Measurements from ENCODE around the gene PHGDH.

The PHGDH gene

GRCh38 chr1:119712342-119713038 lies 756 bp downstream of the PHGDH start:
- H2AK5ac ChIP-seq (ENCODE audit: low read length): no peak overlapping the region
- H3K18ac ChIP-seq (ENCODE audit: low read length): peak overlapping the region; percentile 93
- H3K4me3 ChIP-seq (ENCODE audit: low read length): peak overlapping the region; percentile 78
- H3K9ac ChIP-seq (ENCODE audit: low read length): peak overlapping the region; percentile 80
- H3K27ac ChIP-seq (ENCODE audit: low read depth, low read length): peak overlapping the region; percentile 85
- H3K23ac ChIP-seq (ENCODE audit: low read length): peak overlapping the region; percentile 59
- peak overlapping the region; percentile 98 for H3K56ac ChIP-seq (ENCODE audit: low read length)
- no CpG with 5 or more reads among the region's 51 CpGs for WGBS (ENCODE audit: extremely low coverage, insufficient coverage, low lambda C conversion rate)
- H3K36me3 ChIP-seq (ENCODE audit: control insufficient read depth, insufficient read depth, low read length): peaks cover 1% of the 10 kb centered on the region
- peak overlapping the region; percentile 62 for H2BK5ac ChIP-seq (ENCODE audit: low read length)
- no peak overlapping the region for H4K5ac ChIP-seq (ENCODE audit: low read length)
- DNase-seq: peak; percentile 98
- H3K4ac ChIP-seq (ENCODE audit: low read depth, low read length): peak overlapping the region; percentile 97
- H2BK120ac ChIP-seq (ENCODE audit: low read depth, low read length): peak overlapping the region; percentile 11
- no peak overlapping the region for H2BK15ac ChIP-seq (replicated peaks; ENCODE audit: low read depth)
- H4K8ac ChIP-seq (ENCODE audit: low read depth, low read length): no peak overlapping the region
- peak overlapping the region; percentile 87 for H3K4me2 ChIP-seq (ENCODE audit: low read length)
- H3K27me3 ChIP-seq (ENCODE audit: insufficient read depth, low read length, poor library complexity): no peaks in the 10 kb centered on the region
- peaks cover 11% of the 10 kb centered on the region for H3K79me1 ChIP-seq (ENCODE audit: low read length)
- H3K79me2 ChIP-seq (ENCODE audit: control insufficient read depth, insufficient read depth, low read length): peaks cover 45% of the 10 kb centered on the region
- H3K4me1 ChIP-seq (ENCODE audit: control insufficient read depth, low read depth, low read length): peaks cover 22% of the 10 kb centered on the region

GRCh38 chr1:119713039-119713748 lies 1.5 kb downstream of the PHGDH start:
- peak overlapping the region; percentile 87 for H3K4me2 ChIP-seq (ENCODE audit: low read length)
- peak overlapping the region; percentile 62 for H3K27ac ChIP-seq (ENCODE audit: low read depth, low read length)
- H3K4me1 ChIP-seq (ENCODE audit: control insufficient read depth, low read depth, low read length): peaks cover 26% of the 10 kb centered on the region
- peaks cover 51% of the 10 kb centered on the region for H3K79me2 ChIP-seq (ENCODE audit: control insufficient read depth, insufficient read depth, low read length)
- H3K4me3 ChIP-seq (ENCODE audit: low read length): peak overlapping the region; percentile 78
- peaks cover 1% of the 10 kb centered on the region for H3K36me3 ChIP-seq (ENCODE audit: control insufficient read depth, insufficient read depth, low read length)
- no peak overlapping the region for H4K8ac ChIP-seq (ENCODE audit: low read depth, low read length)
- H3K18ac ChIP-seq (ENCODE audit: low read length): peak overlapping the region; percentile 57
- WGBS (ENCODE audit: extremely low coverage, insufficient coverage, low lambda C conversion rate): no CpG with 5 or more reads among the region's 17 CpGs
- H3K27me3 ChIP-seq (ENCODE audit: insufficient read depth, low read length, poor library complexity): no peaks in the 10 kb centered on the region
- no peak overlapping the region for H2BK15ac ChIP-seq (replicated peaks; ENCODE audit: low read depth)
- H2BK120ac ChIP-seq (ENCODE audit: low read depth, low read length): peak overlapping the region; percentile 11
- peak; percentile 67 for DNase-seq
- H3K4ac ChIP-seq (ENCODE audit: low read depth, low read length): peak overlapping the region; percentile 97
- peak overlapping the region; percentile 59 for H3K23ac ChIP-seq (ENCODE audit: low read length)
- peak overlapping the region; percentile 10 for H4K5ac ChIP-seq (ENCODE audit: low read length)
- H2BK5ac ChIP-seq (ENCODE audit: low read length): peak overlapping the region; percentile 62
- peak overlapping the region; percentile 83 for H2AK5ac ChIP-seq (ENCODE audit: low read length)
- H3K79me1 ChIP-seq (ENCODE audit: low read length): peaks cover 11% of the 10 kb centered on the region
- H3K9ac ChIP-seq (ENCODE audit: low read length): peak overlapping the region; percentile 80
- H3K56ac ChIP-seq (ENCODE audit: low read length): peak overlapping the region; percentile 98

DNA sequence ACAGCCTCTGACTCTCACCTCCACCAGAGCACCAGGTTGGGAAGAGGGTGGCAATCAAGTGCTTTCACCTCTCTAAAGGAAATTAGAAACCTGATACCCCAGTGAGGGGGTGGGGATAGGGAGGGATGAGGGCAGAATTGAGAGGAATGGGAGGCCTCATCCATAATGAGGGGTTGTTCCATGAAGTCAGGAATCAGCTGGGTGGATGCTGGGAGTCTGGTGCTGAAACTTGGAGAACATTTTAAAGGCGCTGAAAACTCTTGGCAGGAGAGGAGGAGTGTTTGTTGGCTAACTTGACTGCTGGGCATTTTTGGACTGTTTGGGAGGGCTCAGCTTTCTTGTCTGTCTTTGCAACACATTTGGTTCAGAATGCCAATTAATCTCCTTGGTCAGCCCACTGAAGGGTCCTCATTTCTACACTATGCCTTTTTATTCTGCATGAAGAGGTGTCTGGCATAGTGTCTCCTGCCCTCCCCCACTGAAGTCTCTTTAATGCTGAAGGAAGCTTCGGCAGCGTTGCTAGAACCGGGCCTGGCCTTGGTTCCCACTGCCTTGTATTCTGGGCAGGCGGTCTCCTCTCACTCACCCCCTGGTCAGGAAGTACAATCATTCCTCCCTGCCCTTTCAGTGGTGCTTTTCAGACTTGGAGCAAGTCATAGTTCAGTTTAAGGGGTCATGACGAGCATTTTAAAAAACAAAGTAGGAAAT lies 2.2 kb downstream of the PHGDH start:
- Histone ChIP-seq H3K4me2 (ENCODE audit: low read length) (peak overlapping the region; percentile 87), H4K5ac (ENCODE audit: low read length) (no peak overlapping the region), H3K56ac (ENCODE audit: low read length) (peak overlapping the region; percentile 98), H4K8ac (ENCODE audit: low read depth, low read length) (no peak overlapping the region), H2BK120ac (ENCODE audit: low read depth, low read length) (no peak overlapping the region), H3K27ac (ENCODE audit: low read depth, low read length) (peak overlapping the region; percentile 62), H3K4me3 (ENCODE audit: low read length) (peak overlapping the region; percentile 78), H2BK15ac (replicated peaks; ENCODE audit: low read depth) (no peak overlapping the region), H3K18ac (ENCODE audit: low read length) (peak overlapping the region; percentile 57), H3K36me3 (ENCODE audit: control insufficient read depth, insufficient read depth, low read length) (peaks cover 1% of the 10 kb centered on the region), H3K4ac (ENCODE audit: low read depth, low read length) (no peak overlapping the region), H2AK5ac (ENCODE audit: low read length) (no peak overlapping the region), H3K27me3 (ENCODE audit: insufficient read depth, low read length, poor library complexity) (no peaks in the 10 kb centered on the region), H3K4me1 (ENCODE audit: control insufficient read depth, low read depth, low read length) (peaks cover 28% of the 10 kb centered on the region), H3K79me2 (ENCODE audit: control insufficient read depth, insufficient read depth, low read length) (peaks cover 58% of the 10 kb centered on the region), H3K23ac (ENCODE audit: low read length) (no peak overlapping the region), H3K9ac (ENCODE audit: low read length) (peak overlapping the region; percentile 80), H3K79me1 (ENCODE audit: low read length) (peaks cover 14% of the 10 kb centered on the region), H2BK5ac (ENCODE audit: low read length) (no peak overlapping the region)
- peak; percentile 88 for DNase-seq
- no CpG with 5 or more reads among the region's 6 CpGs for WGBS (ENCODE audit: extremely low coverage, insufficient coverage, low lambda C conversion rate)

DNA sequence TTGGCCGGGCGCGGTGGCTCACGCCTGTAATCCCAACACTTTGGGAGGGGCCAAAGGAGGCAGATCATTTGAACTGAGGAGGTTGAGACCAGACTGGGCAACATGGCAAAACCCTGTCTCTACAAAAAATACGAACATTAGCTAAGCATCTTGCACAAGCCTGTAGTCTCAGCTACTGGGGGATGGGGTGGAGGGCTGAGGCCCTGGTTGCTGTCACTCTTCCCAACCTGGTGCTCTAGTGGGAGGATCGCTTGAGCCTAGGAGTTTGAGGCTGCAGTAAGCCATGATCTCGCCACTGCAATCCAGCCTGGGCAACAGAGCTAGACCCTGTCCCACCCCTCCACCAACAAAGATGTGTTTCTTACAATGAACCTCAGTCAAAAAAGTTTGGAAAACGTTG lies 2.8 kb downstream of the PHGDH start:
- Histone ChIP-seq H2BK15ac (replicated peaks; ENCODE audit: low read depth) (no peak overlapping the region), H4K8ac (ENCODE audit: low read depth, low read length) (no peak overlapping the region), H3K4ac (ENCODE audit: low read depth, low read length) (no peak overlapping the region), H3K9ac (ENCODE audit: low read length) (peak overlapping the region; percentile 80), H3K4me3 (ENCODE audit: low read length) (no peak overlapping the region), H3K23ac (ENCODE audit: low read length) (no peak overlapping the region), H3K4me2 (ENCODE audit: low read length) (peak overlapping the region; percentile 87), H3K4me1 (ENCODE audit: control insufficient read depth, low read depth, low read length) (peaks cover 28% of the 10 kb centered on the region), H3K79me1 (ENCODE audit: low read length) (peaks cover 14% of the 10 kb centered on the region), H3K27me3 (ENCODE audit: insufficient read depth, low read length, poor library complexity) (no peaks in the 10 kb centered on the region), H3K18ac (ENCODE audit: low read length) (no peak overlapping the region), H3K79me2 (ENCODE audit: control insufficient read depth, insufficient read depth, low read length) (peaks cover 65% of the 10 kb centered on the region), H3K36me3 (ENCODE audit: control insufficient read depth, insufficient read depth, low read length) (peaks cover 1% of the 10 kb centered on the region), H2BK5ac (ENCODE audit: low read length) (no peak overlapping the region), H2AK5ac (ENCODE audit: low read length) (no peak overlapping the region), H4K5ac (ENCODE audit: low read length) (no peak overlapping the region), H3K27ac (ENCODE audit: low read depth, low read length) (no peak overlapping the region), H3K56ac (ENCODE audit: low read length) (peak overlapping the region; percentile 34), H2BK120ac (ENCODE audit: low read depth, low read length) (no peak overlapping the region)
- DNase-seq: peak; percentile 51
- WGBS (ENCODE audit: extremely low coverage, insufficient coverage, low lambda C conversion rate): no CpG with 5 or more reads among the region's 8 CpGs

GRCh38 chr1:119715542-119715941 lies 3.8 kb downstream of the PHGDH start:
- H3K4me2 ChIP-seq (ENCODE audit: low read length): peak overlapping the region; percentile 30
- no peak overlapping the region for H2AK5ac ChIP-seq (ENCODE audit: low read length)
- no peak overlapping the region for H4K5ac ChIP-seq (ENCODE audit: low read length)
- H3K18ac ChIP-seq (ENCODE audit: low read length): no peak overlapping the region
- H3K79me2 ChIP-seq (ENCODE audit: control insufficient read depth, insufficient read depth, low read length): peaks cover 74% of the 10 kb centered on the region
- no peak overlapping the region for H3K23ac ChIP-seq (ENCODE audit: low read length)
- no peak overlapping the region for H3K4me3 ChIP-seq (ENCODE audit: low read length)
- H3K56ac ChIP-seq (ENCODE audit: low read length): peak overlapping the region; percentile 45
- no CpG with 5 or more reads among the region's 5 CpGs for WGBS (ENCODE audit: extremely low coverage, insufficient coverage, low lambda C conversion rate)
- H3K27me3 ChIP-seq (ENCODE audit: insufficient read depth, low read length, poor library complexity): no peaks in the 10 kb centered on the region
- peaks cover 1% of the 10 kb centered on the region for H3K36me3 ChIP-seq (ENCODE audit: control insufficient read depth, insufficient read depth, low read length)
- peak; percentile 60 for DNase-seq
- peaks cover 16% of the 10 kb centered on the region for H3K79me1 ChIP-seq (ENCODE audit: low read length)
- no peak overlapping the region for H3K27ac ChIP-seq (ENCODE audit: low read depth, low read length)
- H4K8ac ChIP-seq (ENCODE audit: low read depth, low read length): no peak overlapping the region
- peaks cover 28% of the 10 kb centered on the region for H3K4me1 ChIP-seq (ENCODE audit: control insufficient read depth, low read depth, low read length)
- no peak overlapping the region for H2BK5ac ChIP-seq (ENCODE audit: low read length)
- H2BK120ac ChIP-seq (ENCODE audit: low read depth, low read length): no peak overlapping the region
- no peak overlapping the region for H2BK15ac ChIP-seq (replicated peaks; ENCODE audit: low read depth)
- no peak overlapping the region for H3K4ac ChIP-seq (ENCODE audit: low read depth, low read length)
- peak overlapping the region; percentile 55 for H3K9ac ChIP-seq (ENCODE audit: low read length)
